Mesendoderm (in vitro differentiated cells): ENCODE data around the gene CT47C1.

Experiments
- DNase-seq: peaks from one replicate; pipeline ENCODE4 v3.0.0; 2013
- H2AK5ac ChIP-seq: 2 replicates; pipeline ENCODE4 v1.6.1; 2013; ENCODE audit warnings: low read length, inconsistent platforms
- H2BK120ac ChIP-seq: 2 replicates; pipeline ENCODE4 v1.6.1; 2013; ENCODE audit warnings: low read depth, mild to moderate bottlenecking, low read length, moderate library complexity, mixed read lengths
- H2BK15ac ChIP-seq: replicated peaks from 2 replicates; pipeline ENCODE4 v1.6.1; 2013; ENCODE audit warnings: low read depth, mild to moderate bottlenecking, moderate library complexity
- H2BK5ac ChIP-seq: 2 replicates; pipeline ENCODE4 v1.6.1; 2013; ENCODE audit warnings: low read length, inconsistent platforms
- H3K18ac ChIP-seq: 2 replicates; pipeline ENCODE4 v1.6.1; 2013; ENCODE audit warnings: mild to moderate bottlenecking, low read length, mixed read lengths
- H3K23ac ChIP-seq: one replicate; pipeline ENCODE4 v1.6.1; 2013; ENCODE audit warnings: low read length
- H3K27ac ChIP-seq: 2 replicates; pipeline ENCODE4 v1.5.1; 2013; ENCODE audit warnings: low read depth, mild to moderate bottlenecking, inconsistent platforms, low read length, moderate library complexity
- H3K27me3 ChIP-seq: 2 replicates; pipeline ENCODE4 v1.6.1; 2013; ENCODE audit warnings: low read length, control low read depth, mild to moderate bottlenecking, inconsistent platforms; ENCODE audit not compliant: insufficient read depth, poor library complexity
- H3K36me3 ChIP-seq: 2 replicates; pipeline ENCODE4 v1.6.1; 2013; ENCODE audit warnings: low read length, inconsistent platforms; ENCODE audit not compliant: control insufficient read depth, insufficient read depth
- H3K4ac ChIP-seq: one replicate; pipeline ENCODE4 v1.6.1; 2013; ENCODE audit warnings: low read depth, mild to moderate bottlenecking, low read length, moderate library complexity
- H3K4me1 ChIP-seq: 2 replicates; pipeline ENCODE4 v1.6.1; 2013; ENCODE audit warnings: low read depth, low read length, inconsistent platforms; ENCODE audit not compliant: control insufficient read depth
- H3K4me2 ChIP-seq: 2 replicates; pipeline ENCODE4 v1.6.1; 2013; ENCODE audit warnings: low read length
- H3K4me3 ChIP-seq: 2 replicates; pipeline ENCODE4 v1.5.1; 2013; ENCODE audit warnings: mild to moderate bottlenecking, low read length
- H3K56ac ChIP-seq: one replicate; pipeline ENCODE4 v1.6.1; 2013; ENCODE audit warnings: low read length
- H3K79me1 ChIP-seq: 2 replicates; pipeline ENCODE4 v1.6.1; 2013; ENCODE audit warnings: low read length, inconsistent platforms
- H3K79me2 ChIP-seq: 2 replicates; pipeline ENCODE4 v1.6.1; 2013; ENCODE audit warnings: mild to moderate bottlenecking, low read length; ENCODE audit not compliant: control insufficient read depth, insufficient read depth
- H3K9ac ChIP-seq: 2 replicates; pipeline ENCODE4 v1.6.1; 2013; ENCODE audit warnings: low read length, inconsistent platforms
- H4K5ac ChIP-seq: one replicate; pipeline ENCODE4 v1.6.1; 2013; ENCODE audit warnings: low read length
- H4K8ac ChIP-seq: one replicate; pipeline ENCODE4 v1.6.1; 2013; ENCODE audit warnings: low read depth, mild to moderate bottlenecking, control low read depth, low read length, moderate library complexity
- WGBS: extraction: QIAGEN DNeasy Blood & Tissue Kit; methylation state at CpG from one replicate; pipeline ENCODE4 v1.1.7; 2013; ENCODE audit warnings: low lambda C conversion rate, missing lambda C conversion rate; ENCODE audit not compliant: insufficient coverage; ENCODE audit errors: extremely low coverage; 5-methylcytosine and 5-hydroxymethylcytosine counted together

The CT47C1 gene

DNA sequence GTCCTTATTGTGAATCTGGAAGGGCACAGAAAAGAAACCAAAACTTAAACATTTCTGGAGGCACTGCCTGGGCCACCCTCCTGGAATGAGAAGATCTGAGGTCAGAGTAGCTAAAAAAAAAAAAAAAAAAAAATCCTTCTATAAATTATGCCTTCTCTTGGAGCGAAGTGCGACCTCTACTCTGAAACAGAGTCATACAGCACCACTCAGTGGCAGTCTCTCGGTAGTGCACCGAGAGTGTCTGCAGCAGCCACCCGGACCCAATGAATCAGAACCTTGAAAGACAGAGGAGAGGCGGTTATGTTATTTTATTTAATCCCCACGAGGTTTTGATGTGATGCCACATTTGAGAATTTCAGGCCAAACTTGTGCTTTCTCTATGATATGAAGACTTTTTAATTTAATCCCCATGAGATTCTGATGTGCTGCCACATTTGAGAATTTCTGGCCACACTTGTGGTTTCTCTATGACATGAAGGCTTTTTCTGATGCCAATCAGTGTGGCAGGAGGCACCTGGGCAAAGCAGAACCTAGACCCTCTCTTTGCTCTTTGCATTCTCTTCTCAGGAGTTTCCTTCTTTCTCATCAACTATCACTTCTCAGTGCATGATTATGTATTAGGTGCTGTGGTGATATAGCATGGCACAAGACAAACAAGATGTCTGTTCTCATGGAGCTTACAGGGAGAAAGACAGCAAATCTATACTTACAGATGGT is 5.6 kb upstream of the CT47C1 start:
- Histone ChIP-seq H3K79me1 (no peaks in the 10 kb centered on the region), H3K36me3 (no peaks in the 10 kb centered on the region), H3K4me2 (no peak overlapping the region), H2AK5ac (no peak overlapping the region), H3K23ac (no peak overlapping the region), H2BK120ac (no peak overlapping the region), H4K8ac (no peak overlapping the region), H3K27me3 (no peaks in the 10 kb centered on the region), H3K27ac (no peak overlapping the region), H2BK15ac (no peak overlapping the region), H3K4me1 (no peaks in the 10 kb centered on the region), H3K56ac (no peak overlapping the region), H3K79me2 (no peaks in the 10 kb centered on the region), H3K4me3 (no peak overlapping the region), H3K18ac (no peak overlapping the region), H4K5ac (no peak overlapping the region), H3K4ac (no peak overlapping the region), H2BK5ac (no peak overlapping the region), H3K9ac (no peak overlapping the region)
- no CpG with 5 or more reads among the region's 7 CpGs for WGBS
- DNase-seq = peak; percentile 52

DNA sequence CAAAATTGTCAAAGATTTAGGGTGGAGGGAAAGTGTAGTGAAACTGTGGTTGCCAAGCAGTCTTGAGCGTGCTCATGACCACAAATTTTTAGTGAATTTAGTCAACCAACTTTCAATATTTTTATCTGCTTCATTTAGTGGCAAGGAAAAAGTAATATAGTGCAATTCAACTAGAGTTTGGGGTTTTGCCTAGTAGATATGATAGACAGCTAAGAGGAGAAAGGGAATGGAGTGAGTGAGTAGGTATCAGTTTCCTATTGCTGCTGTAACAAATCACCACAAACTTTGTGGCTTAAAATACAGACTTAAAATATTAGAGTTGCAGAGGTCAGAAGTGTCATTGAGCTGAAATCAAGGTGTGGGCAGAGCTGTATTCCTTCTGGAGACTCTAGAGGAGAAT is 3.7 kb upstream of the CT47C1 start:
- Histone ChIP-seq H3K79me2 (no peaks in the 10 kb centered on the region), H3K18ac (no peak overlapping the region), H2BK15ac (no peak overlapping the region), H2AK5ac (no peak overlapping the region), H3K27me3 (no peaks in the 10 kb centered on the region), H3K27ac (no peak overlapping the region), H3K4me3 (no peak overlapping the region), H3K4ac (no peak overlapping the region), H3K79me1 (no peaks in the 10 kb centered on the region), H3K4me2 (no peak overlapping the region), H4K8ac (no peak overlapping the region), H3K23ac (no peak overlapping the region), H3K56ac (no peak overlapping the region), H3K9ac (no peak overlapping the region), H4K5ac (no peak overlapping the region), H3K36me3 (no peaks in the 10 kb centered on the region), H2BK5ac (no peak overlapping the region), H2BK120ac (no peak overlapping the region), H3K4me1 (no peaks in the 10 kb centered on the region)
- no peak for DNase-seq
- WGBS = no CpG with 5 or more reads among the region's 1 CpG

DNA sequence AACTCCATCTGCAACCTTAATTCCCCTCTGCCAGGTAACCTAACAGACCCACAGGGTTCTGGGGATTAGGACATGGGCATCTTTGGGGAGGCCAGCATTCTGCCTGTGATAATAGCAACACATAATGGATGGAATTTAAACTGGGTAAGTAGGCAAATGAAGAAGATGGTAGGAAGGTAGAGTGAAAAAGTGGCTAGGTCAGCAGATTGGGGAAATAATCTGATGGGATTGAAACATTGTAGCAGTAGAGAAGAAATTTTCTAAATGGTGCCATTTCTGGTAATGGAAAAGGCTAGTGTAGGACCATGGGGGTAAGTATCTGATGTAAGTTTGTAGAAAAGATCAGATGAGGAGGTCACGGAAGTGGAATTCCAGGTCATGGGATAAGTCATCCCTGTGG is 3.0 kb upstream of the CT47C1 start:
- no peak overlapping the region for H2BK5ac ChIP-seq
- no peak overlapping the region for H2BK15ac ChIP-seq
- no peak overlapping the region for H3K4ac ChIP-seq
- no peaks in the 10 kb centered on the region for H3K4me1 ChIP-seq
- no peaks in the 10 kb centered on the region for H3K79me2 ChIP-seq
- H3K4me2 ChIP-seq = no peak overlapping the region
- DNase-seq = no peak
- no peaks in the 10 kb centered on the region for H3K27me3 ChIP-seq
- H4K8ac ChIP-seq = no peak overlapping the region
- no peak overlapping the region for H2AK5ac ChIP-seq
- no peaks in the 10 kb centered on the region for H3K79me1 ChIP-seq
- no CpG with 5 or more reads among the region's 1 CpG for WGBS
- no peak overlapping the region for H3K18ac ChIP-seq
- no peak overlapping the region for H4K5ac ChIP-seq
- no peak overlapping the region for H3K56ac ChIP-seq
- H3K9ac ChIP-seq = no peak overlapping the region
- no peaks in the 10 kb centered on the region for H3K36me3 ChIP-seq
- H2BK120ac ChIP-seq = no peak overlapping the region
- no peak overlapping the region for H3K4me3 ChIP-seq
- H3K23ac ChIP-seq = no peak overlapping the region
- H3K27ac ChIP-seq = no peak overlapping the region

DNA sequence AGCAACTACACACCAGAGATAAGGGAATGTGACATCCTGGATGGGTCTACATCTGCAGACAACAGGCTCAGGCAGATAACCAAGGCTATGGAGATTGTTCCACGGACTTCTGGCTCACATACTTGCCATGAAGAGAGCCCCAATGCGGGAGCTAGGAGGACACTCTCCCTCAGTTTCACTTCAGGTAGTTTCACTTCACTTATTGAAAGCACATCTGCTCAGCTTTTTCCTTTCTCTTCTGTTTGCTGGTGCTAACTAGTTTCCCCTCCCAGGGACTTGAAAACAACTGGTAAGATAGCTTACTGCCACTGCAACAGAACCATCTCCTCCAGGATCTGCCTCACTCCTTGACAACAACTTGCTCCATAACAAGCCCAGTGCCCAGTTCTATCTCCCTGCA is 1.4 kb upstream of the CT47C1 start:
- H3K27me3 ChIP-seq = no peaks in the 10 kb centered on the region

DNA sequence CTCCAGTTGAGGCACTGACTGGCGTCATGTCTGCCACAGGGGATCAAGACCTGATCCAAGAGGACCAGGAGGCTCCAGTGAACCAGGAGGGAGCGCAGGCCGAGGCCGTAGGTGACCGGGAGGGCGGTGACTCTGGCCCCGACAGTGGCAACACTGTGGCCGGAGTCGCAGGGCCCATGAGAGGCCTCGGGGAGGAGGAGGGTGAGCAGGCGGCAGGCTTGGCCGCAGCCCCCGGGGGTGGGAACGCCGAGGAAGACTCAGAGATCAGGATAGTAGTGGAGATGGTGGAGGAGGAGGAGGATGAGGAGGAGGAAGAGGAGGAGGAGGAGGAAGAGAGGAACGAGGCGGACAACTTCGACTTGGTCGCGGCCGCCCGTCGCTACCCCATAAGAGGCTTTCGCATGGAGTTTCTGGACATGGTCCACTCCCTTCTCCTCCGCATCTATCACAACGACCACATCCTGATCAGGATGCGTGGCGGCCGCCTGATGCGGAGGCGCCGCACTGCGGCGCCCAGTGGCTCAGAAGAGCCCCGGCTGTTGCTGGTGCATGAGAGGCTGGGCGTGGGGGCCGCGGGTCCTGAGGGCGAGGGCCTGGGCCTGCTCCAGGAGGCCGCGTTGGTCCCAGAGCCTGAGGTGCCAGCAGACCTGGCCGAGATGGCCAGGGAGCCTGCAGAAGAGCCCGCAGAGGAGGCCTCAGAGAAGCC is 560 bp downstream of the CT47C1 start:
- Histone ChIP-seq H3K56ac (no peak overlapping the region), H3K4me2 (no peak overlapping the region), H2BK15ac (no peak overlapping the region), H3K9ac (no peak overlapping the region), H3K18ac (no peak overlapping the region), H3K27ac (no peak overlapping the region), H2BK5ac (no peak overlapping the region), H3K4ac (no peak overlapping the region), H2AK5ac (no peak overlapping the region), H3K4me3 (no peak overlapping the region), H3K79me1 (no peaks in the 10 kb centered on the region), H3K23ac (no peak overlapping the region), H4K8ac (no peak overlapping the region), H2BK120ac (no peak overlapping the region), H3K79me2 (no peaks in the 10 kb centered on the region), H3K4me1 (no peaks in the 10 kb centered on the region), H4K5ac (no peak overlapping the region), H3K36me3 (no peaks in the 10 kb centered on the region), H3K27me3 (no peaks in the 10 kb centered on the region)
- no peak for DNase-seq
- no CpG with 5 or more reads among the region's 43 CpGs for WGBS

More for the DNA sequence above, 1.4 kb upstream of the CT47C1 start:
- Histone ChIP-seq H2BK120ac (no peak overlapping the region), H3K56ac (no peak overlapping the region), H3K23ac (no peak overlapping the region), H2BK15ac (no peak overlapping the region), H3K79me2 (no peaks in the 10 kb centered on the region), H3K4me2 (no peak overlapping the region), H3K4ac (no peak overlapping the region), H2AK5ac (no peak overlapping the region), H3K36me3 (no peaks in the 10 kb centered on the region), H3K18ac (no peak overlapping the region), H3K79me1 (no peaks in the 10 kb centered on the region), H4K8ac (no peak overlapping the region), H3K9ac (no peak overlapping the region), H2BK5ac (no peak overlapping the region), H3K4me1 (no peaks in the 10 kb centered on the region), H4K5ac (no peak overlapping the region), H3K27ac (no peak overlapping the region), H3K4me3 (no peak overlapping the region)
- no peak for DNase-seq
- no CpG with 5 or more reads among the region's 2 CpGs for WGBS
